ENCODE results near the gene CRMP1. TPM values are rescaled to one million over a fixed set of nuclear protein-coding genes. Genes with fewer than 3 reads are reported as not detected.

Gene CRMP1
- total and polyA plus RNA-seq, 9 of the 15 experiments (the other 6 are each of a cell fraction or from before 2014, with no cell fraction given), result 0.03 to 0.04 TPM; not detected in 7

DNA sequence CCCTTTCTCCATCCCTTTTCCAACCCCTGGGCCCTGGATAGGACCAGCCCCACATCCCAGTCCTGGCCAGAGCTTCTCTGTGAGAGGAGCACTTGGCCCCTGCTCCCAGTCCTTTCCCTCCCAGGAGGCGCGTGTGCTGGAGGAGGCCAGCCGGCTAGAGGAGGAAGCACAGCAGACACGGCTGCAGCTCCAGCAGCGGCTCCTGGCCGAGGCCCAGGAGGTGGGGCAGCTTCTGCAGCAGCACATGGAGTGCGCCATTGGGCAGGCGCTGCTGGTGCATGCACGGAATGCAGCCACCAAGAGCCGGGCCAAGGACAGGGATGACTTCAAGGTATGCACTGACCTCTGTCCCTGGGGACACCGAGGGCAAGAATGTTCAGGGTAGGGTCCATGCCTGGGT, 94.4 kb downstream of the CRMP1 start:
- no peak overlapping the region for H3K4me3 ChIP-seq
- no peaks in the 10 kb centered on the region for H3K9me3 ChIP-seq (replicated peaks; ENCODE audit: control insufficient read depth, insufficient read depth, low read depth, low read length)
- POLR2A ChIA-PET, result interaction anchor here (0.5 kb wide), 1 partner anchor 94 kb away, joined by 3 read pairs; no protein-coding TSS in a partner anchor
- H4K20me1 ChIP-seq (replicated peaks; ENCODE audit: control insufficient read depth, insufficient read depth, low read length), result no peaks in the 10 kb centered on the region
- H3K27me3 ChIP-seq (ENCODE audit: control insufficient read depth in 2 of 2, insufficient read depth in 2 of 2, low read length in 2 of 2), result peaks cover 0 to 16% of the 10 kb centered on the region in 2 experiments; a peak in 1 of 5 replicates
- no peaks in the 10 kb centered on the region for H3K4me1 ChIP-seq (replicated peaks in 1 of 2; ENCODE audit: control insufficient read depth in 2 of 2, insufficient read depth in 2 of 2, low read length in 2 of 2)
- DNase-seq (ENCODE audit: extremely low read depth in 1 of 4, low spot score in 3 of 4), result no peak
- no peak for ATAC-seq
- CTCF ChIA-PET (ENCODE audit: low intra/inter-chr PET ratio), result no interaction called here
- no peak overlapping the region for H3K27ac ChIP-seq (ENCODE audit: extremely low read depth, low read depth, low read length)
- no peak overlapping the region for H3K9ac ChIP-seq (ENCODE audit: insufficient read depth in 1 of 2, low read depth in 2 of 2, low read length in 2 of 2)
- H3K9me1 ChIP-seq (ENCODE audit: control insufficient read depth, insufficient read depth, low read length), result no peaks in the 10 kb centered on the region
- H3K79me2 ChIP-seq (ENCODE audit: control insufficient read depth, insufficient read depth, low read length), result no peaks in the 10 kb centered on the region
- no peak for FAIRE-seq
- in situ Hi-C loops (cut with MboI) (loop anchor here (10.0 kb wide), 1 partner anchor 404 kb away; no protein-coding TSS in a partner anchor), intact Hi-C loops (cut with micrococcal nuclease) (no loop called here)
- no peak overlapping the region for H3K4me2 ChIP-seq (ENCODE audit: insufficient read depth, low read length)
- TF ChIP-seq POLR2G (IDR thresholded peaks at IDR 0.05; ENCODE audit: low read depth, low read length) (no peak), ZNF282 (CRISPR knock-in tag; IDR thresholded peaks at IDR 0.05) (no peak), FIP1L1 (IDR thresholded peaks at IDR 0.05; ENCODE audit: low read depth, low read length, poor library complexity, severe bottlenecking) (no peak), L3MBTL2 (IDR thresholded peaks at IDR 0.05) (no peak), SRF (CRISPR knock-in tag; IDR thresholded peaks at IDR 0.05) (no peak), ETV6 (IDR thresholded peaks at IDR 0.05; ENCODE audit: borderline replicate concordance in 1 of 2, low read depth in 2 of 2, low read length in 1 of 2) (no peak), ETV6 (CRISPR knock-in tag; IDR thresholded peaks at IDR 0.05; ENCODE audit: borderline replicate concordance) (no peak), TCF3 (CRISPR knock-in tag; IDR thresholded peaks at IDR 0.05) (no peak), XRCC3 (IDR thresholded peaks at IDR 0.05) (no peak), CREB1 (IDR thresholded peaks at IDR 0.05) (no peak), CREB1 (CRISPR knock-in tag; IDR thresholded peaks at IDR 0.05) (no peak)
- TF ChIP-seq, protein P1, sequence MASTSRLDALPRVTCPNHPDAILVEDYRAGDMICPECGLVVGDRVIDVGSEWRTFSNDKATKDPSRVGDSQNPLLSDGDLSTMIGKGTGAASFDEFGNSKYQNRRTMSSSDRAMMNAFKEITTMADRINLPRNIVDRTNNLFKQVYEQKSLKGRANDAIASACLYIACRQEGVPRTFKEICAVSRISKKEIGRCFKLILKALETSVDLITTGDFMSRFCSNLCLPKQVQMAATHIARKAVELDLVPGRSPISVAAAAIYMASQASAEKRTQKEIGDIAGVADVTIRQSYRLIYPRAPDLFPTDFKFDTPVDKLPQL (IDR thresholded peaks at IDR 0.05; ENCODE audit: extremely low read depth, insufficient read length), result no peak
- TF ChIP-seq, protein P2, sequence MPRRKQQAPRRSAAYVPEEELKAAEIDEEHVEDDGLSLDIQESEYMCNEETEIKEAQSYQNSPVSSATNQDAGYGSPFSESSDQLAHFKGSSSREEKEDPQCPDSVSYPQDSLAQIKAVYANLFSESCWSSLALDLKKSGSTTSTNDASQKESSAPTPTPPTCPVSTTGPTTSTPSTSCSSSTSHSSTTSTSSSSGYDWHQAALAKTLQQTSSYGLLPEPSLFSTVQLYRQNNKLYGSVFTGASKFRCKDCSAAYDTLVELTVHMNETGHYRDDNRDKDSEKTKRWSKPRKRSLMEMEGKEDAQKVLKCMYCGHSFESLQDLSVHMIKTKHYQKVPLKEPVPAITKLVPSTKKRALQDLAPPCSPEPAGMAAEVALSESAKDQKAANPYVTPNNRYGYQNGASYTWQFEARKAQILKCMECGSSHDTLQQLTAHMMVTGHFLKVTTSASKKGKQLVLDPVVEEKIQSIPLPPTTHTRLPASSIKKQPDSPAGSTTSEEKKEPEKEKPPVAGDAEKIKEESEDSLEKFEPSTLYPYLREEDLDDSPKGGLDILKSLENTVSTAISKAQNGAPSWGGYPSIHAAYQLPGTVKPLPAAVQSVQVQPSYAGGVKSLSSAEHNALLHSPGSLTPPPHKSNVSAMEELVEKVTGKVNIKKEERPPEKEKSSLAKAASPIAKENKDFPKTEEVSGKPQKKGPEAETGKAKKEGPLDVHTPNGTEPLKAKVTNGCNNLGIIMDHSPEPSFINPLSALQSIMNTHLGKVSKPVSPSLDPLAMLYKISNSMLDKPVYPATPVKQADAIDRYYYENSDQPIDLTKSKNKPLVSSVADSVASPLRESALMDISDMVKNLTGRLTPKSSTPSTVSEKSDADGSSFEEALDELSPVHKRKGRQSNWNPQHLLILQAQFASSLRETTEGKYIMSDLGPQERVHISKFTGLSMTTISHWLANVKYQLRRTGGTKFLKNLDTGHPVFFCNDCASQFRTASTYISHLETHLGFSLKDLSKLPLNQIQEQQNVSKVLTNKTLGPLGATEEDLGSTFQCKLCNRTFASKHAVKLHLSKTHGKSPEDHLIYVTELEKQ (CRISPR knock-in tag; IDR thresholded peaks at IDR 0.05), result no peak
- TF ChIP-seq, protein P3, sequence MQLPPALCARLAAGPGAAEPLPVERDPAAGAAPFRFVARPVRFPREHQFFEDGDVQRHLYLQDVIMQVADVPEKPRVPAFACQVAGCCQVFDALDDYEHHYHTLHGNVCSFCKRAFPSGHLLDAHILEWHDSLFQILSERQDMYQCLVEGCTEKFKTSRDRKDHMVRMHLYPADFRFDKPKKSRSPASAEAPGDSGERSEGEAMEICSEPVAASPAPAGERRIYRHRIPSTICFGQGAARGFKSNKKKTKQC (CRISPR knock-in tag; IDR thresholded peaks at IDR 0.05), result no peak
- TF ChIP-seq, protein P4, sequence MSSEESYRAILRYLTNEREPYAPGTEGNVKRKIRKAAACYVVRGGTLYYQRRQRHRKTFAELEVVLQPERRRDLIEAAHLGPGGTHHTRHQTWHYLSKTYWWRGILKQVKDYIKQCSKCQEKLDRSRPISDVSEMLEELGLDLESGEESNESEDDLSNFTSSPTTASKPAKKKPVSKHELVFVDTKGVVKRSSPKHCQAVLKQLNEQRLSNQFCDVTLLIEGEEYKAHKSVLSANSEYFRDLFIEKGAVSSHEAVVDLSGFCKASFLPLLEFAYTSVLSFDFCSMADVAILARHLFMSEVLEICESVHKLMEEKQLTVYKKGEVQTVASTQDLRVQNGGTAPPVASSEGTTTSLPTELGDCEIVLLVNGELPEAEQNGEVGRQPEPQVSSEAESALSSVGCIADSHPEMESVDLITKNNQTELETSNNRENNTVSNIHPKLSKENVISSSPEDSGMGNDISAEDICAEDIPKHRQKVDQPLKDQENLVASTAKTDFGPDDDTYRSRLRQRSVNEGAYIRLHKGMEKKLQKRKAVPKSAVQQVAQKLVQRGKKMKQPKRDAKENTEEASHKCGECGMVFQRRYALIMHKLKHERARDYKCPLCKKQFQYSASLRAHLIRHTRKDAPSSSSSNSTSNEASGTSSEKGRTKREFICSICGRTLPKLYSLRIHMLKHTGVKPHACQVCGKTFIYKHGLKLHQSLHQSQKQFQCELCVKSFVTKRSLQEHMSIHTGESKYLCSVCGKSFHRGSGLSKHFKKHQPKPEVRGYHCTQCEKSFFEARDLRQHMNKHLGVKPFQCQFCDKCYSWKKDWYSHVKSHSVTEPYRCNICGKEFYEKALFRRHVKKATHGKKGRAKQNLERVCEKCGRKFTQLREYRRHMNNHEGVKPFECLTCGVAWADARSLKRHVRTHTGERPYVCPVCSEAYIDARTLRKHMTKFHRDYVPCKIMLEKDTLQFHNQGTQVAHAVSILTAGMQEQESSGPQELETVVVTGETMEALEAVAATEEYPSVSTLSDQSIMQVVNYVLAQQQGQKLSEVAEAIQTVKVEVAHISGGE (CRISPR knock-in tag; IDR thresholded peaks at IDR 0.05), result no peak
- BruUV-seq (replicated peaks), result no TSS peak
- H3K36me3 ChIP-seq (ENCODE audit: control insufficient read depth, insufficient read depth, low read length), result no peaks in the 10 kb centered on the region
- no peak overlapping the region for H2AFZ ChIP-seq (ENCODE audit: low read depth, low read length)
- WGBS (ENCODE audit: insufficient coverage, low coverage, missing lambda C conversion rate), result 10% methylated on average over 11 of the region's 11 CpGs
